ENCODE results near the gene USP17L5.
A peak's percentile ranks its signal among the peaks of the same experiment; 100 is the strongest.
"Not testable (repeated sequence)": the region's sequence is repeated elsewhere in the genome, so short reads cannot be mapped to it uniquely, and the experiment has no call there.

USP17L5 gene, protein sequence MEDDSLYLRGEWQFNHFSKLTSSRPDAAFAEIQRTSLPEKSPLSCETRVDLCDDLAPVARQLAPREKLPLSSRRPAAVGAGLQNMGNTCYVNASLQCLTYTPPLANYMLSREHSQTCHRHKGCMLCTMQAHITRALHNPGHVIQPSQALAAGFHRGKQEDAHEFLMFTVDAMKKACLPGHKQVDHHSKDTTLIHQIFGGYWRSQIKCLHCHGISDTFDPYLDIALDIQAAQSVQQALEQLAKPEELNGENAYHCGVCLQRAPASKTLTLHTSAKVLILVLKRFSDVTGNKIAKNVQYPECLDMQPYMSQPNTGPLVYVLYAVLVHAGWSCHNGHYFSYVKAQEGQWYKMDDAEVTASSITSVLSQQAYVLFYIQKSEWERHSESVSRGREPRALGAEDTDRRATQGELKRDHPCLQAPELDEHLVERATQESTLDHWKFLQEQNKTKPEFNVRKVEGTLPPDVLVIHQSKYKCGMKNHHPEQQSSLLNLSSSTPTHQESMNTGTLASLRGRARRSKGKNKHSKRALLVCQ

DNA sequence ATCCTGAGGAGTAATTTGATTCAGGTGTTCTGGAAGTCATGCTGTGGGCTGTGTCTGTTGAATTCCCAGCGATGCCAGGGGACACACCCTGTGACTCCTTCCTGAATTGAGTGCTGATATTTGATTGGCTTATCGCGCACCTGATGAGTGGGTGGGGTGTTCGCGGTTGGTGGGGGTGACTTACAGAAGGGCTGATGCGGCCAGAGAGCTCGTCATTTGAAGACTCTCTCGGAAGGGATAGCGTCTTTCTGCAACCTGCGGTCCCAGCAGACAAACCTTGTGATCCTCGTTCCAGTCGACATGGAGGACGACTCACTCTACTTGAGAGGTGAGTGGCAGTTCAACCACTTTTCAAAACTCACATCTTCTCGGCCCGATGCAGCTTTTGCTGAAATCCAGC, at the start of gene USP17L5:
TSS of gene USP17L5 (plus strand) at position 301 of the 400 bp plus-strand sequence. CDS start at position 301, 0 bp downstream.
- not testable (repeated sequence) for DNase-seq (ENCODE audit: low read depth); H3K4me3 ChIP-seq (ENCODE audit: control insufficient read depth, low read depth, low read length)

DNA sequence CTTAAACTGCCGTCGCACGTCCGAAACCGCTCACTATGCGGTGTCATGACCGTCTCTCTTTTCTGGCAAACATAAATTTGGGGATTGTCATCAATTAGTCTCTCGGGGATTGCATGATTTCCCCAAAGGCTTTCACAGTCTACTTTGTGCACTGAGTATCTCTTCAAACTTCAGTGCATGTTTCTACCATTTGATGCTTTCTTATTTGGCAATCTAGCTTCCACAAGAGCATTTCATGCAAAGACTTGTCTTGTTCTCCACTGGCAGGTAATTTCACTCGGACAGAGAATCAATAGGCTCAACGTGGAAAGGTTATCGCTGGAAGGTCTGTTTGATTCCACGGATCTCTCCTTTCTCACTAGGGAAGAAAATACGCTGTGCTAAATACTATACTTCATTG, 15.0 kb upstream of the USP17L5 start:
- H3K4me3 ChIP-seq (ENCODE audit: control insufficient read depth, low read depth, low read length); DNase-seq (ENCODE audit: low read depth): not testable (repeated sequence)

DNA sequence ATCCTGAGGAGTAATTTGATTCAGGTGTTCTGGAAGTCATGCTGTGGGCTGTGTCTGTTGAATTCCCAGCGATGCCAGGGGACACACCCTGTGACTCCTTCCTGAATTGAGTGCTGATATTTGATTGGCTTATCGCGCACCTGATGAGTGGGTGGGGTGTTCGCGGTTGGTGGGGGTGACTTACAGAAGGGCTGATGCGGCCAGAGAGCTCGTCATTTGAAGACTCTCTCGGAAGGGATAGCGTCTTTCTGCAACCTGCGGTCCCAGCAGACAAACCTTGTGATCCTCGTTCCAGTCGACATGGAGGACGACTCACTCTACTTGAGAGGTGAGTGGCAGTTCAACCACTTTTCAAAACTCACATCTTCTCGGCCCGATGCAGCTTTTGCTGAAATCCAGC, 14.3 kb upstream of the USP17L5 start, which contains the start of gene USP17L24:
TSS of gene USP17L24 (plus strand) at position 301 of the 400 bp plus-strand sequence. CDS start at position 301, 0 bp downstream.
- not testable (repeated sequence) for H3K4me3 ChIP-seq (ENCODE audit: control insufficient read depth, low read depth, low read length); DNase-seq (ENCODE audit: low read depth)

DNA sequence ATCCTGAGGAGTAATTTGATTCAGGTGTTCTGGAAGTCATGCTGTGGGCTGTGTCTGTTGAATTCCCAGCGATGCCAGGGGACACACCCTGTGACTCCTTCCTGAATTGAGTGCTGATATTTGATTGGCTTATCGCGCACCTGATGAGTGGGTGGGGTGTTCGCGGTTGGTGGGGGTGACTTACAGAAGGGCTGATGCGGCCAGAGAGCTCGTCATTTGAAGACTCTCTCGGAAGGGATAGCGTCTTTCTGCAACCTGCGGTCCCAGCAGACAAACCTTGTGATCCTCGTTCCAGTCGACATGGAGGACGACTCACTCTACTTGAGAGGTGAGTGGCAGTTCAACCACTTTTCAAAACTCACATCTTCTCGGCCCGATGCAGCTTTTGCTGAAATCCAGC, 9.6 kb upstream of the USP17L5 start, which contains the start of gene USP17L25:
TSS of gene USP17L25 (plus strand) at position 301 of the 400 bp plus-strand sequence. CDS start at position 301, 0 bp downstream.
- not testable (repeated sequence) for DNase-seq (ENCODE audit: low read depth); H3K4me3 ChIP-seq (ENCODE audit: control insufficient read depth, low read depth, low read length)

DNA sequence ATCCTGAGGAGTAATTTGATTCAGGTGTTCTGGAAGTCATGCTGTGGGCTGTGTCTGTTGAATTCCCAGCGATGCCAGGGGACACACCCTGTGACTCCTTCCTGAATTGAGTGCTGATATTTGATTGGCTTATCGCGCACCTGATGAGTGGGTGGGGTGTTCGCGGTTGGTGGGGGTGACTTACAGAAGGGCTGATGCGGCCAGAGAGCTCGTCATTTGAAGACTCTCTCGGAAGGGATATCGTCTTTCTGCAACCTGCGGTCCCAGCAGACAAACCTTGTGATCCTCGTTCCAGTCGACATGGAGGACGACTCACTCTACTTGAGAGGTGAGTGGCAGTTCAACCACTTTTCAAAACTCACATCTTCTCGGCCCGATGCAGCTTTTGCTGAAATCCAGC, 4.8 kb upstream of the USP17L5 start, which contains the start of gene USP17L26:
TSS of gene USP17L26 (plus strand) at position 301 of the 400 bp plus-strand sequence. CDS start at position 301, 0 bp downstream.
- DNase-seq (ENCODE audit: low read depth); H3K4me3 ChIP-seq (ENCODE audit: control insufficient read depth, low read depth, low read length): not testable (repeated sequence)

DNA sequence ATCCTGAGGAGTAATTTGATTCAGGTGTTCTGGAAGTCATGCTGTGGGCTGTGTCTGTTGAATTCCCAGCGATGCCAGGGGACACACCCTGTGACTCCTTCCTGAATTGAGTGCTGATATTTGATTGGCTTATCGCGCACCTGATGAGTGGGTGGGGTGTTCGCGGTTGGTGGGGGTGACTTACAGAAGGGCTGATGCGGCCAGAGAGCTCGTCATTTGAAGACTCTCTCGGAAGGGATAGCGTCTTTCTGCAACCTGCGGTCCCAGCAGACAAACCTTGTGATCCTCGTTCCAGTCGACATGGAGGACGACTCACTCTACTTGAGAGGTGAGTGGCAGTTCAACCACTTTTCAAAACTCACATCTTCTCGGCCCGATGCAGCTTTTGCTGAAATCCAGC, 4.6 kb downstream of the USP17L5 start, which contains the start of gene USP17L27:
TSS of gene USP17L27 (plus strand) at position 301 of the 400 bp plus-strand sequence. CDS start at position 301, 0 bp downstream.
- DNase-seq (ENCODE audit: low read depth); H3K4me3 ChIP-seq (ENCODE audit: control insufficient read depth, low read depth, low read length): not testable (repeated sequence)

DNA sequence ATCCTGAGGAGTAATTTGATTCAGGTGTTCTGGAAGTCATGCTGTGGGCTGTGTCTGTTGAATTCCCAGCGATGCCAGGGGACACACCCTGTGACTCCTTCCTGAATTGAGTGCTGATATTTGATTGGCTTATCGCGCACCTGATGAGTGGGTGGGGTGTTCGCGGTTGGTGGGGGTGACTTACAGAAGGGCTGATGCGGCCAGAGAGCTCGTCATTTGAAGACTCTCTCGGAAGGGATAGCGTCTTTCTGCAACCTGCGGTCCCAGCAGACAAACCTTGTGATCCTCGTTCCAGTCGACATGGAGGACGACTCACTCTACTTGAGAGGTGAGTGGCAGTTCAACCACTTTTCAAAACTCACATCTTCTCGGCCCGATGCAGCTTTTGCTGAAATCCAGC, 9.4 kb downstream of the USP17L5 start, which contains the start of gene USP17L28:
TSS of gene USP17L28 (plus strand) at position 301 of the 400 bp plus-strand sequence. CDS start at position 301, 0 bp downstream.
- not testable (repeated sequence) for DNase-seq (ENCODE audit: low read depth); H3K4me3 ChIP-seq (ENCODE audit: control insufficient read depth, low read depth, low read length)

DNA sequence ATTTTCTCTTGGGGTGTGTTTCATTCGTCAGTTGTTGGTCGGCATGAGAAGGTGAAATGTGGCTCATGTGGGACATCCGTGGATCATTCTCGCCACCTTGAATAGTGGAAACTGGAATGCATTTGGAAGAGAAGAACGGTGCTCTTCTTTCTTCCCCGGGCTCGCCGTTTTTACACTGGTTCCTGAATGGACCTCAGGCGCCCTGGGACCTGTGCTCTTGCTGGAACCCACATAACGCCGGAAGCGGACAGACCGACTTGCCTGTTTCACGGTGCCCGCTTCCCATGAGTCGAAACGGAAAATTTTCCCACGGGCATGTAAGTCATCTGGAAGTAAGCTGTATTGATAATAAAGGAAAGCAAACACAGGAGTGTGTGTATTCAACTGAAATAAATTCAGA, 11.7 kb downstream of the USP17L5 start:
- DNase-seq (ENCODE audit: low read depth); H3K4me3 ChIP-seq (ENCODE audit: control insufficient read depth, low read depth, low read length): not testable (repeated sequence)

DNA sequence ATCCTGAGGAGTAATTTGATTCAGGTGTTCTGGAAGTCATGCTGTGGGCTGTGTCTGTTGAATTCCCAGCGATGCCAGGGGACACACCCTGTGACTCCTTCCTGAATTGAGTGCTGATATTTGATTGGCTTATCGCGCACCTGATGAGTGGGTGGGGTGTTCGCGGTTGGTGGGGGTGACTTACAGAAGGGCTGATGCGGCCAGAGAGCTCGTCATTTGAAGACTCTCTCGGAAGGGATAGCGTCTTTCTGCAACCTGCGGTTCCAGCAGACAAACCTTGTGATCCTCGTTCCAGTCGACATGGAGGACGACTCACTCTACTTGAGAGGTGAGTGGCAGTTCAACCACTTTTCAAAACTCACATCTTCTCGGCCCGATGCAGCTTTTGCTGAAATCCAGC, 14.1 kb downstream of the USP17L5 start, which contains the start of gene USP17L29:
TSS of gene USP17L29 (plus strand) at position 301 of the 400 bp plus-strand sequence. CDS start at position 301, 0 bp downstream.
- not testable (repeated sequence) for DNase-seq (ENCODE audit: low read depth)

DNA sequence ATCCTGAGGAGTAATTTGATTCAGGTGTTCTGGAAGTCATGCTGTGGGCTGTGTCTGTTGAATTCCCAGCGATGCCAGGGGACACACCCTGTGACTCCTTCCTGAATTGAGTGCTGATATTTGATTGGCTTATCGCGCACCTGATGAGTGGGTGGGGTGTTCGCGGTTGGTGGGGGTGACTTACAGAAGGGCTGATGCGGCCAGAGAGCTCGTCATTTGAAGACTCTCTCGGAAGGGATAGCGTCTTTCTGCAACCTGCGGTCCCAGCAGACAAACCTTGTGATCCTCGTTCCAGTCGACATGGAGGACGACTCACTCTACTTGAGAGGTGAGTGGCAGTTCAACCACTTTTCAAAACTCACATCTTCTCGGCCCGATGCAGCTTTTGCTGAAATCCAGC, 23.6 kb downstream of the USP17L5 start, which contains the start of gene USP17L30:
TSS of gene USP17L30 (plus strand) at position 301 of the 400 bp plus-strand sequence. CDS start at position 301, 0 bp downstream.
- not testable (repeated sequence) for H3K4me3 ChIP-seq (ENCODE audit: control insufficient read depth, low read depth, low read length); DNase-seq (ENCODE audit: low read depth)

More for the DNA sequence above, 14.1 kb downstream of the USP17L5 start, which contains the start of gene USP17L29:
- H3K4me3 ChIP-seq (ENCODE audit: control insufficient read depth, low read depth, low read length) = not testable (repeated sequence)

DNA sequence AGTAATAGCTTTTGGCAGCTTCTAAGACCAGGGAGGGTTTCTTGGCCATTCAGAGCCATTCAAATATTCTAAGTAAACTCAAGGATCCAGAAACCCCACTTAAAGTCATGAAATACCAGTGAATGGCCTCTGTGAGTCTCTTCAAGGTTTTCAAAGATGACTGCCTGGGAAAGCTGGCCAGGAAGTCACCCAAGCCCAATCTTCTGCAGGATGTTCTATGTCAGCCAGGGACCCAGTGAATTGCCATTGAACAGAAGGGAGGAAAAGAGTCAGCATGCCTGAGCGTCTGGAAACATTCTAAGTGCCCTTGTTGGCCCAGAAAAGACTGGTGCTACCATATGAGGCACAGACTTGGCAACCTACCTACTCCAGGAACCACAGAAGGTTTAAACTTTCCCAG, 40.7 kb downstream of the USP17L5 start:
- not testable (repeated sequence) for H3K4me3 ChIP-seq (ENCODE audit: control insufficient read depth, low read depth, low read length); DNase-seq (ENCODE audit: low read depth)

DNA sequence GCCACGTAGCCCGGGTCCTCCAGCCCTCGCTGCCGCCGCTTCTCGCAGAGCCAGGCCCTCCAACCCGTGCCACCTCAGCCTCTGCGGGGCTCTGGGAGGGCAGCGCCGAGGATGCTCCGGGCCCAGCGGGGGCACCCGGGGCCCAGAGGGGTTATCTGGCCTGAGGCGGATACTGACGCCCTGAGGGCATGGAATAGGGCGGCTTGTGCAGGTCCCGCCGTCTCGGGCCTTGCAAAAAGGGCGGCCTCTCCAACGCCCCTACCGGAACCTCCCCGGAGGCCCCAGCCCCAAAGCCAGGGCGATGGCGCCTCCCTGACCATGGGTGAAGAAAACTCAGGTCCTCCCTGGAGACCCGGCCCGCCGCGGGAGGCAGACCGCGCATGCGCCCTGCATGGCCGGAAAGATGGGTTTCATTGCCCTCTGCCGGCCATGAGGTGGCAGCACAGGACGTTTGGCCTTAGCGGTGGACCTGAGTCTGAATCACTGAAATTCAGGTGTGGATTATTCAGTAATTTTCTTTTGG, 41.9 kb downstream of the USP17L5 start:
- H3K4me3 ChIP-seq (ENCODE audit: control insufficient read depth, low read depth, low read length) = peak overlapping the region; percentile 35
- not testable (repeated sequence) for DNase-seq (ENCODE audit: low read depth)
- TF ChIP-seq, protein P1, sequence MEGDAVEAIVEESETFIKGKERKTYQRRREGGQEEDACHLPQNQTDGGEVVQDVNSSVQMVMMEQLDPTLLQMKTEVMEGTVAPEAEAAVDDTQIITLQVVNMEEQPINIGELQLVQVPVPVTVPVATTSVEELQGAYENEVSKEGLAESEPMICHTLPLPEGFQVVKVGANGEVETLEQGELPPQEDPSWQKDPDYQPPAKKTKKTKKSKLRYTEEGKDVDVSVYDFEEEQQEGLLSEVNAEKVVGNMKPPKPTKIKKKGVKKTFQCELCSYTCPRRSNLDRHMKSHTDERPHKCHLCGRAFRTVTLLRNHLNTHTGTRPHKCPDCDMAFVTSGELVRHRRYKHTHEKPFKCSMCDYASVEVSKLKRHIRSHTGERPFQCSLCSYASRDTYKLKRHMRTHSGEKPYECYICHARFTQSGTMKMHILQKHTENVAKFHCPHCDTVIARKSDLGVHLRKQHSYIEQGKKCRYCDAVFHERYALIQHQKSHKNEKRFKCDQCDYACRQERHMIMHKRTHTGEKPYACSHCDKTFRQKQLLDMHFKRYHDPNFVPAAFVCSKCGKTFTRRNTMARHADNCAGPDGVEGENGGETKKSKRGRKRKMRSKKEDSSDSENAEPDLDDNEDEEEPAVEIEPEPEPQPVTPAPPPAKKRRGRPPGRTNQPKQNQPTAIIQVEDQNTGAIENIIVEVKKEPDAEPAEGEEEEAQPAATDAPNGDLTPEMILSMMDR (conservative IDR thresholded peaks at IDR 0.05; ENCODE audit: control insufficient read depth, insufficient read depth, low read depth, low read length) = peak; percentile 22
